Measurements from ENCODE around the gene PGPEP1. TPM values are rescaled to one million over a fixed set of nuclear protein-coding genes. Genes with fewer than 3 reads are reported as not detected.

Gene PGPEP1
- total and polyA plus RNA-seq, 10 of the 15 experiments (the other 5 are each of a cell fraction or from before 2014, with no cell fraction given), result 13.8 to 39.4 (median 17.0) TPM

GRCh38 chr19:18416778-18417249 is 76.4 kb downstream of the PGPEP1 start (continued):
- TF ChIP-seq TARDBP (IDR thresholded peaks at IDR 0.05; ENCODE audit: borderline replicate concordance), result no peak
- TF ChIP-seq BMI1 (IDR thresholded peaks at IDR 0.05; ENCODE audit: borderline replicate concordance), result peak; percentile 91; the same call in 1 of the 2 replicates
- TF ChIP-seq MTA3 (IDR thresholded peaks at IDR 0.05; ENCODE audit: borderline replicate concordance, low read length), result no peak
- TF ChIP-seq CUX1 (IDR thresholded peaks at IDR 0.05; ENCODE audit: insufficient replicate concordance, low read depth, low read length), result no peak
- TF ChIP-seq IRF5 (IDR thresholded peaks at IDR 0.05; ENCODE audit: borderline replicate concordance), result no peak
- TF ChIP-seq IKZF1 (conservative IDR thresholded peaks at IDR 0.05), result peak; percentile 71
- no peak for TF ChIP-seq ZSCAN29 (IDR thresholded peaks at IDR 0.05)
- TF ChIP-seq GATAD2B (conservative IDR thresholded peaks at IDR 0.05; ENCODE audit: low read depth), result no peak
- no peak for TF ChIP-seq CHD1 (IDR thresholded peaks at IDR 0.05; ENCODE audit: low read depth, low read length)
- TF ChIP-seq SREBF1 (IDR thresholded peaks at IDR 0.05; ENCODE audit: low read length), result no peak
- no peak for TF ChIP-seq ZBTB40 (IDR thresholded peaks at IDR 0.05; ENCODE audit: borderline replicate concordance)
- TF ChIP-seq SMAD5 (IDR thresholded peaks at IDR 0.05; ENCODE audit: low read depth), result no peak
- TF ChIP-seq POLR2A (IDR thresholded peaks at IDR 0.05; ENCODE audit: low read depth, low read length), result 0 out of 2 replicates have a peak, but pooled peaks have one; percentile 42
- TF ChIP-seq RAD21 (IDR thresholded peaks at IDR 0.05; ENCODE audit: insufficient read depth, low read depth, low read length), result no peak
- no peak for TF ChIP-seq NFYB (IDR thresholded peaks at IDR 0.05; ENCODE audit: insufficient read depth, low read depth, low read length)
- TF ChIP-seq SUZ12 (IDR thresholded peaks at IDR 0.05; ENCODE audit: unreplicated experiment), result no peak
- no peak; the same call in 1 of the 2 replicates for TF ChIP-seq BACH1 (IDR thresholded peaks at IDR 0.05; ENCODE audit: borderline replicate concordance)
- no peak for TF ChIP-seq HDAC2 (IDR thresholded peaks at IDR 0.05)
- no peak for TF ChIP-seq E2F8 (IDR thresholded peaks at IDR 0.05; ENCODE audit: low read depth, partially characterized antibody)
